VCaP (cell line): ENCODE measurements around the gene DISP1.
A peak's percentile ranks its signal among the peaks of the same experiment; 100 is the strongest.

Experiments used
- H3K27ac ChIP-seq: fragments of 450-650 bp; 2 replicates; pipeline ENCODE4 v1.5.1; 2017
- TF ChIP-seq, protein P1 (sequence below): fragments of 450-650 bp; conservative IDR thresholded peaks from 2 replicates; pipeline ENCODE4 v1.5.1; 2017; ENCODE audit warnings: mild to moderate bottlenecking, moderate library complexity

DISP1 gene

DNA sequence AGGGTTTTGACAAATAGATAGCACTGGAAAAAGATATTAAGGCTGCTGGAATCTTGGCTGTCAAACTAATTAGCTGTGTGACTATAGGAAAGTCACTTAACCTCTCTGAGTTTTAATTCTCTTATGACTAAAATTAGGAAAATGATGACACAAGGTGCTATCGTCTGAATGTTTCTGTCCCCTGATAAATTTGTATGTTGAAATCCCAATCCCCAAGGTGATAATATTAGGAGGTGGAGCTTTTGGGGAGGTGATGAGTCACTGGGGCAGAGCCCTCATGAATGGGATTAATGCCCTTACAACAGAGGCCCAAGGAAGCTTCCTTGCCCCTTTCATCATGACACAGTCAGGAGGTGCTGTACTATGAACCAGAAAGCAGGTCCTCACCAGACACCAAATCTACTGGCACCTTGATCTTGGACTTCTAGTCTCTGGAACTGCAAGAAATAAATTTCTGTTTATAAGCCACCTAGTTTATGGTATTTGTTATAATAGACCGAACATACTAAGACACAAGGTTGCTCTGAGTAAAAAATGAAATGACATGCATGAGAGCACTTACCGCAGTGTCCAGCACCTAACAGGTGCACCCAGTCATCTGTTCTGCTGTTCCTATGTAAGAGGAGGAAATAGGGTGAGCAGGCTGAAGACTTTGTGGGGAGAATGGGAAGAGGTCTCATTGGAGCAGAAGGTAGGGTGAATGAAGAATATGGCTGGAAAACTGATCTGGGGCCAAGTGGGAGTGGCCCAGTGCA is 26.3 kb upstream of the DISP1 start:
- H3K27ac ChIP-seq = no peak overlapping the region
- TF ChIP-seq, protein P1, sequence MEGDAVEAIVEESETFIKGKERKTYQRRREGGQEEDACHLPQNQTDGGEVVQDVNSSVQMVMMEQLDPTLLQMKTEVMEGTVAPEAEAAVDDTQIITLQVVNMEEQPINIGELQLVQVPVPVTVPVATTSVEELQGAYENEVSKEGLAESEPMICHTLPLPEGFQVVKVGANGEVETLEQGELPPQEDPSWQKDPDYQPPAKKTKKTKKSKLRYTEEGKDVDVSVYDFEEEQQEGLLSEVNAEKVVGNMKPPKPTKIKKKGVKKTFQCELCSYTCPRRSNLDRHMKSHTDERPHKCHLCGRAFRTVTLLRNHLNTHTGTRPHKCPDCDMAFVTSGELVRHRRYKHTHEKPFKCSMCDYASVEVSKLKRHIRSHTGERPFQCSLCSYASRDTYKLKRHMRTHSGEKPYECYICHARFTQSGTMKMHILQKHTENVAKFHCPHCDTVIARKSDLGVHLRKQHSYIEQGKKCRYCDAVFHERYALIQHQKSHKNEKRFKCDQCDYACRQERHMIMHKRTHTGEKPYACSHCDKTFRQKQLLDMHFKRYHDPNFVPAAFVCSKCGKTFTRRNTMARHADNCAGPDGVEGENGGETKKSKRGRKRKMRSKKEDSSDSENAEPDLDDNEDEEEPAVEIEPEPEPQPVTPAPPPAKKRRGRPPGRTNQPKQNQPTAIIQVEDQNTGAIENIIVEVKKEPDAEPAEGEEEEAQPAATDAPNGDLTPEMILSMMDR = no peak

DNA sequence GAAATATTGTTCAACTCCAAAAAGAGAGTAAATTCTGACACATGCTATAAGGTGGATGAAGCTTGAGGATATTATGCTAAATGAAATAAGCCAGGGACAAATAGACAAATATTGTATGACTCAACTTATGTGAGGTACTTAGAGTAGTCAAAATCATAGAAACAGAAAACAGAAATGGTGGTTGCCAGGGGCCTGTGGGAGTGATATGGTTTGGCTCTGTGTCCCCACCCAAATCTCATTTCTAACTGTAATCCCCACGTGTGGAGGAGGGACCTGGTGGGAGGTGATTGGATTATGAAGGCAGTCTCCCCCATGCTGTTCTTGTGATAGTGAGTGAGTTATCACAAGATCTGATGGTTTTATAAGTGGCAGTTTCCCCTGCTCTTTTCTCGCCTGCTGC is 24.7 kb upstream of the DISP1 start:
- H3K27ac ChIP-seq = no peak overlapping the region; the same call in 1 of the 2 replicates
- TF ChIP-seq, protein P1 = no peak

DNA sequence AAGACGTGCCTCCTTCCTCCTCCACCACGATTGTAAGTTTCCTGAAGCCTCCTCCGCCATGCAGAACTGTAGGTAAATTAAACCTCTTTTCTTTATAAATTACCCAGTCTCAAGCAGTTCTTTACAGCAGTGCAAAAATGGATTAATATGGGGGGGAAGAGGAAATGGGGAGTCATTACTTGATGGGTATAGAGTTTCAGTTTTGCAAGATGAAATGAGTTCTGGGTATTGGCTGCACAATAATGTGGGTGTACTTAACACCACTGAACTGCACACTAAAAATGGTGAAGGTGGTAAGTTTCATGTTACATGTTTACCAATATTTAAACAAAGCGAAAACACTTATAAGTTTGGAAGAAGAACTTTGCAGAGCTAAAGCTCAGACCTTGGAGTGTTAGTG is 24.3 kb upstream of the DISP1 start:
- H3K27ac ChIP-seq = peak overlapping the region; percentile 25; the same call in 1 of the 2 replicates
- TF ChIP-seq, protein P1 = no peak

DNA sequence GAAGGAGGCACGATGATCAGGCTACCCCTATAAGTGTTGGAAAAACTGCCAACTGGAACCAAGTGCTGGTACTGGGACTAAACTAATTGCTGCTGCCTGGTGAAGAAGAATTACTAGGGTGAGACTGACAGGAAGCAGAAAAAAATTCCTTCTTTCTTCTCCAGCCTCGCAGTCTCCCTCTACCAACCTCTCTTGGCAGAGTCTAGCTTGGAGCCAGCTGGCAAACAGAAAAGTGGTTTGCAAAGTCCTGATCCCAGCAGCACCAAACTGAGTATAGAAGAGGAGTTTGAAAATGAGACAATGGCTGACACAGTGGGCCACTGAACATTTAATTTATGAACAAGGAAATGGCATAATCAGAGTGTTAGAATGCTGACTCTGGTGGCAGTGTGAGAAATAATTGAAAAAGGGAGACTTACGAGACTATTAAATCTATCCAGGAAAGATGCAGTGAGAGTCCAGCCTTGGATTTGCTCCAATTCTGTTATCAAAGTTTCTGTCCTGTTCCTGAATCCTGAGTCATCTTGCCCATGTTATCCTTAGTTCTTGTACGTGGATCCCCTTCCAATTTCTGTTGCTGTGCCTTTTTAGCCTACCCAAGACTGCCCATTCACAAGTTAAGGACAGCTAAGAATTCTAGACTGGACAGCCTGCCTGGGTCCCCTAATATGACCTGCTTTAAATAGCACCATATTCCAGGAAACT is 23.7 kb upstream of the DISP1 start:
- peak overlapping the region; percentile 25; the same call in 1 of the 2 replicates for H3K27ac ChIP-seq
- TF ChIP-seq, protein P1 = no peak

DNA sequence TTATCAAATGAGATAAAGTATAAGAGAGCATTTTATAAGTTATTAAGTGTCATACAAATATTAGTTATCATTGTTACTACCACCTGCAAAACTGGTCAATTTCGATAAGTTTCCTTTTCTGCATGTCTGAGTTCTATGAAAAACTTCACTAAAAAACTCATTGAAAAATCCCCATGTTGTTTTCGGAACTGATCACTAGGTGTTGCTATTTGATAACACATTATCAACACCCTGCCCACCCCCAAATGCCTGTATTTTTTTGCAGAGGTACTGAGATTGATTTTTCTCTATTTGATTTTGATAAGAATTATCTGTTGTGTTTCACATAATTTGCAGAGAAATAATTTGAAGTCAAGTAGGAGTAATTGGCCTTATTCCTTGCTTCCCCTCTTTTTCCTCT is 22.1 kb upstream of the DISP1 start:
- TF ChIP-seq, protein P1 = peak; percentile 74

DNA sequence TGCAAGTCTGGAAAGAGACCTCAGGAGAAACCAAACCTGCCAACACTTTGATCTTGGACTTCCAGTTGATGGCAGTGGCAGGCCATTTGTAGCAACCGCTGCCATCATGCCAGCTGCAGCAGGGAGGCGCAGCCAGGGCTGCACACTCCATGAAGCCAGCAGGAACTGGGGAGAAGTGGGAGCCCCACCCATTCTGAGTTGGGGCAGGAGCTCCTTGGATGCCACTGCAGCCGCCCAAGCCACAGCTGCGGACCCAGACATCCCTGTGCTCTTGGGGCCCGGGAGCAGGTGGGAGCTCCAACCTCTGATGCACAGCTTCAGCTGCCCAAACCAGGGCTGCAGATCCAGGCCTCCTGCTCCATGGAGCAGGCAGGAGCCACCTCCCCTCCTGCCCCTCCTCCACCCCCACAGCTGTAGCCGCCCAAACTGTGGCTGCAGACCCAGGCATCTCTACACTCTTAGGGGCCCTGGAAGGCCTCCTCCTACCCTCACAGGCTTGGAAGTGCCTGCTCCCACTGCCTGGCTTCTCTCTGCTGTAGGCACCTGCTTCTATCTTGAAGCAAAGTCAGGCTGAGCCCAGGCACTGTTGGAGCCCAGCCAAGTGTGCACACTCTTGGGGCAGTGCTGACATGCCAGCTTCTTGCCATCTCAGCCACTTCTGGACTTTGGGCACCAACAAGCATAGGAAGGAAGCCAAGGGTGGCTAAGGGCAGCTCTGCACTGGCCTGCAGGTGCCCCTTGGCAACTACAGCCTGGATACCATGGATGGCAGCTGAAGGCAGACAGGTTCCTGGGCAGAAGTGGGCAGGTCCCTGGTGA is 20.0 kb upstream of the DISP1 start:
- no peak overlapping the region for H3K27ac ChIP-seq
- TF ChIP-seq, protein P1 = peak; percentile 25; the same call in 1 of the 2 replicates

More for the DNA sequence above, 22.1 kb upstream of the DISP1 start:
- H3K27ac ChIP-seq = no peak overlapping the region

DNA sequence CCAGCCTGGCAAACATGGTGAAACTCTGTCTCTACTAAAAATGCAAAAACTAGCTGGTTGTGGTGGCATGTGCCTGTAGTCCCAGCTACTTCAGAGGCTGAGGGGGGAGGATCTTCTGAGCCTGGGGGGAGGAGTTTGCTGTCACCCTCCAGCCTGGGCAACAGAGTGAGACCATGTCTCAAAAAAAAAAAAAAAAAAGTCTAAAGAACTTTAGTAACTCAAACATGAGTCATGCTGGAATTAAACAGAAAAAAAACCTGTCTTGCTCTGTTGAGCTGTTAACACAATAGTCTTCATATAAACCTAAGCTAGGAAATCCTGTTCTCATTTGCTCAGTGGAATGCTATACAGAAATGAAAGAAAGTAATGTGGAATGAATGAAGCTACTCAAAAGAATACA is 16.7 kb upstream of the DISP1 start:
- TF ChIP-seq, protein P1 = no peak

More for the DNA sequence above, 16.7 kb upstream of the DISP1 start:
- no peak overlapping the region for H3K27ac ChIP-seq
